ENCODE results near the gene TBC1D10A.

DNA sequence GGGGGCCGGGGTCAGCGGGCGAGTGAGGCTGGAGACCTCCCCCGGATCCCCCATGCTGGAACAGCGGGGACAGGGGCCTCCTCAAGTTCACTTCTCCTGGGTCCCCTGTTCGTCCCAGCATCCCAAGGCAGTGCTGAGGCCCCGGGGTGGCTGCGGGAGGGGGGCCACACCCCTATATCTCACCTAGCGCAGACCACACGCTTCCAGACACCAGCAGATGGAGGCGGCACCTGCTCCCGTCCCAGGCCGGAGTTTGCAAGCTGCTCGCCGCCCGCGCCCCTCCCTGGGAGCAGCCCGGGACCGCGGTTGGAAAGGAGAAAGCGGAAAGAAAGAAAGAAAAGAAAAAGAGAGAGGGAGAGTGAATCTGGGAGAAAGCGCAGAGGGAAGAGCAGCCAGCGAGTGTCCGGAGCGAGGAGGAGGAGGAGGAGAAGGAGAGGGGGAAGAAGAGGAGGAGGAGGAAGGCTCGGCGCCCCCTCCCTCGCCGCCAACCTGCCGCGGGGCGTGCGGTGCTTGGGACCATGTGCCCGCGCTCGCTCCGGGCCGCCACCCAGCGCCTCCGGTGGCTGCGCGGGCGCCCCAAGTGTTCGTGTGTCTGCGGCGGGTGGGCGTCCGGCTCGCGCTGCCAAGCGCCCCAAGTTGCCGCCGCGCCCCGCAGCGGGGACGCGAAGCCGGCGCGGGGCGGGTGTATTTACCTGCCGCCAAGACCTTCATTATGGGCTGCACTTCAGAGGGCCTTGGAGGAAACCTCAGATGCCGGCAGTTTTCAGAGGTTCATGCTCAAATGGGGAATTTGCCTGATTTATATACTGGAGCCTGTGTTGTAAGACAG lies 80.5 kb downstream of the TBC1D10A start, which contains the start of gene LIF:
- no peak for TF ChIP-seq POLR2A (IDR thresholded peaks at IDR 0.05)
- TF ChIP-seq, protein P1, sequence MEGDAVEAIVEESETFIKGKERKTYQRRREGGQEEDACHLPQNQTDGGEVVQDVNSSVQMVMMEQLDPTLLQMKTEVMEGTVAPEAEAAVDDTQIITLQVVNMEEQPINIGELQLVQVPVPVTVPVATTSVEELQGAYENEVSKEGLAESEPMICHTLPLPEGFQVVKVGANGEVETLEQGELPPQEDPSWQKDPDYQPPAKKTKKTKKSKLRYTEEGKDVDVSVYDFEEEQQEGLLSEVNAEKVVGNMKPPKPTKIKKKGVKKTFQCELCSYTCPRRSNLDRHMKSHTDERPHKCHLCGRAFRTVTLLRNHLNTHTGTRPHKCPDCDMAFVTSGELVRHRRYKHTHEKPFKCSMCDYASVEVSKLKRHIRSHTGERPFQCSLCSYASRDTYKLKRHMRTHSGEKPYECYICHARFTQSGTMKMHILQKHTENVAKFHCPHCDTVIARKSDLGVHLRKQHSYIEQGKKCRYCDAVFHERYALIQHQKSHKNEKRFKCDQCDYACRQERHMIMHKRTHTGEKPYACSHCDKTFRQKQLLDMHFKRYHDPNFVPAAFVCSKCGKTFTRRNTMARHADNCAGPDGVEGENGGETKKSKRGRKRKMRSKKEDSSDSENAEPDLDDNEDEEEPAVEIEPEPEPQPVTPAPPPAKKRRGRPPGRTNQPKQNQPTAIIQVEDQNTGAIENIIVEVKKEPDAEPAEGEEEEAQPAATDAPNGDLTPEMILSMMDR (IDR thresholded peaks at IDR 0.05) = peak in 2 of 6 experiments; percentile 11 to 34
